Heart right ventricle (tissue), 16 donors: Measurements from ENCODE around the gene FGF1. TPM values are rescaled to one million over a fixed set of nuclear protein-coding genes. Genes with fewer than 3 reads are reported as not detected.

Experiments used
- ATAC-seq, 8 donors: fragments of 200-7000 bp; cut with Tn5 transposase; one replicate each; pipeline ENCODE4 v1.9.1; 2020; ENCODE audit warnings: mild to moderate bottlenecking in 8 of 8, moderate library complexity in 8 of 8, moderate number of reproducible peaks in 1 of 8
- DNase-seq, 2 donors: peaks; one replicate each; pipeline ENCODE4 v3.0.0-alpha.2; 2020
- H3K27ac ChIP-seq, 10 donors: fragments of 200-600 bp; sonication (generic) in 2 of 10; one replicate each; pipeline versions ENCODE4 v1.5.0 to v1.8.0; 2020 to 2022; ENCODE audit warnings: mild to moderate bottlenecking in 3 of 10
- H3K27me3 ChIP-seq, 7 donors: fragments of 200-600 bp; one replicate each; pipeline ENCODE4 v1.8.0; 2021 to 2022; ENCODE audit warnings: mild to moderate bottlenecking in 2 of 7
- H3K36me3 ChIP-seq, 9 donors: fragments of 200-600 bp; sonication (generic) in 1 of 9; one replicate each; pipeline versions ENCODE4 v1.5.0 to v1.8.0; 2020 to 2022; ENCODE audit warnings: mild to moderate bottlenecking in 2 of 9
- H3K4me1 ChIP-seq, 9 donors: fragments of 200-600 bp; sonication (generic) in 1 of 9; one replicate each; pipeline versions ENCODE4 v1.5.0 to v1.8.0; 2020 to 2022; ENCODE audit warnings: mild to moderate bottlenecking in 4 of 9
- H3K4me3 ChIP-seq, 10 donors: fragments of 200-600 bp; sonication (generic) in 2 of 10; one replicate each; pipeline versions ENCODE4 v1.5.0 to v1.8.0; 2020 to 2022; ENCODE audit warnings: mild to moderate bottlenecking in 7 of 10, moderate library complexity in 2 of 10
- H3K9me3 ChIP-seq, 11 donors: fragments of 200-600 bp in 10 of 11; sonication (generic) in 2 of 11; one replicate each; pipeline versions ENCODE4 v1.5.0 to v1.8.0; 2013 to 2022; ENCODE audit warnings: mild to moderate bottlenecking in 2 of 11, control low read depth in 1 of 11, moderate library complexity in 1 of 11
- WGBS, 2 donors: extraction: QIAGEN DNeasy Blood & Tissue Kit; methylation state at CpG; one replicate each; pipeline ENCODE4 v1.1.7; 2013; ENCODE audit warnings: inconsistent platforms in 1 of 2; 5-methylcytosine and 5-hydroxymethylcytosine counted together
- intact Hi-C, 10 donors: fragments of 100-400 bp; cut with DNase I; formaldehyde crosslinking; loops; one replicate each; pipeline versions ENCODE4 v1.11.1 to v1.14.2; 2022
- polyA plus RNA-seq, 2 donors: library from polyadenylated mRNA; stranded (reverse); fragments of 200-250 nt; gene quantifications; one replicate each; pipeline ENCODE4 v1.2.3, GENCODE V29; 2013
- total RNA-seq, 10 donors: library from RNA; stranded (reverse); fragmentation: NEBNext Ultra II Directional in 3 of 10; extraction: Animal tissue kit (Norgen Biotek cat#: 25700) in 3 of 10; gene quantifications; one replicate each; pipeline versions ENCODE4 v1.2.1 to v1.2.4, GENCODE V29; 2021 to 2023
- TF ChIP-seq, protein P1 (sequence below), 9 donors: fragments of 200-600 bp; sonication (generic) in 2 of 9; IDR thresholded peaks; one replicate each; pipeline versions ENCODE4 v1.5.0 to v1.8.0; 2021 to 2022; ENCODE audit warnings: antibody characterized with exemption in 9 of 9, mild to moderate bottlenecking in 5 of 9, moderate library complexity in 1 of 9
- donor health status: Arrhythmogenic right ventricular cardiomyopathy.
- donor health status: ischemic (EF 13 %, LVEDD 7.1; RV severe dilation, severe dysfunction).
- donor health status: healthy with polysubstance abuse.
- donor health status: DM: no; HTN: yes; CAD: no.
- donor health status: DM: no; HTN: no; CAD: no.
- donor health status: ischemic (EF 25% LVEDD 6.9; RV normal size, moderate dysfunction).
- donor health status: ischemic (EF 25% LVEDD 5.7; RV mildly dilated, moderate dysfunction).
- donor health status: healthy.
- donor health status: DM: yes; HTN: yes; CAD: no.
- donor health status: Ischemic cardiomyopathy.
- donor health status: ischemic (EF 35%, LVEDD 5.7; RV mildly dilated, moderate dysfunction).
- donor health status: nonischemic (EF 11% LVEDD 7.7; RV severe dilation, severe dysfunction).
- donor health status: DM: yes; HTN: yes; CAD: no.
- donor health status: PGD.
- donor health status: ischemic (EF 29% LVEDD 5.4; RV normal size, mild dysfunction).
- donor health status: nonischemic (EF 23%, LVEDD 6.1; RV moderate dilation, normal function).

The FGF1 gene
- total and polyA plus RNA-seq, 12 donors: 5.1 to 110 (median 53.7) TPM

DNA sequence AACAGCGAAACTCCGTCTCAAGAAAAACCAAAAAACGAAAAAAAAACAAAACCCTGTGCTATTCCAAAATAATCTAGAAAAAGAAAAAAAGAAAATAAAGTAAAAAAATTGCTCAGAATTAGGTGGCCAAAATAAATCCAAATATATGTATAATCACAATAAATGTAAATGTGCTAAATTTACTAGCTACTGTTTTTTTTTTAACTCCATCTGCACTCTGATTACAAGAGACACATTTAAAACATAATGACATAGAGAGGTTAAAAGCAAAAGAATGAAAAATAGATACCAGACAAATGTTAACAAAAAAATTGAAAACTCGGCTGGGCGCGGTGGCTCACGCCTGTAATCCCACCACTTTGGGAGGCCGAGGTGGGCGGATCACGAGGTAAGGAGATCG lies 66.1 kb downstream of the FGF1 start:
- Histone ChIP-seq H3K27me3 (no peaks in the 10 kb centered on the region), H3K27ac (no peak overlapping the region), H3K4me3 (no peak overlapping the region), H3K4me1 (peaks cover 0 to 23% (median 6%) of the 10 kb centered on the region in 9 donors), H3K9me3 (peaks cover 0 to 8% (median 0%) of the 10 kb centered on the region in 11 donors), H3K36me3 (no peaks in the 10 kb centered on the region)
- ATAC-seq (no peak), DNase-seq (no peak)
- TF ChIP-seq, protein P1, sequence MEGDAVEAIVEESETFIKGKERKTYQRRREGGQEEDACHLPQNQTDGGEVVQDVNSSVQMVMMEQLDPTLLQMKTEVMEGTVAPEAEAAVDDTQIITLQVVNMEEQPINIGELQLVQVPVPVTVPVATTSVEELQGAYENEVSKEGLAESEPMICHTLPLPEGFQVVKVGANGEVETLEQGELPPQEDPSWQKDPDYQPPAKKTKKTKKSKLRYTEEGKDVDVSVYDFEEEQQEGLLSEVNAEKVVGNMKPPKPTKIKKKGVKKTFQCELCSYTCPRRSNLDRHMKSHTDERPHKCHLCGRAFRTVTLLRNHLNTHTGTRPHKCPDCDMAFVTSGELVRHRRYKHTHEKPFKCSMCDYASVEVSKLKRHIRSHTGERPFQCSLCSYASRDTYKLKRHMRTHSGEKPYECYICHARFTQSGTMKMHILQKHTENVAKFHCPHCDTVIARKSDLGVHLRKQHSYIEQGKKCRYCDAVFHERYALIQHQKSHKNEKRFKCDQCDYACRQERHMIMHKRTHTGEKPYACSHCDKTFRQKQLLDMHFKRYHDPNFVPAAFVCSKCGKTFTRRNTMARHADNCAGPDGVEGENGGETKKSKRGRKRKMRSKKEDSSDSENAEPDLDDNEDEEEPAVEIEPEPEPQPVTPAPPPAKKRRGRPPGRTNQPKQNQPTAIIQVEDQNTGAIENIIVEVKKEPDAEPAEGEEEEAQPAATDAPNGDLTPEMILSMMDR (IDR thresholded peaks at IDR 0.05): no peak
- intact Hi-C loops: loop anchor here in 1 of 10 donors (5.0 kb wide), 1 partner anchor 32 kb away; no protein-coding TSS in a partner anchor
- 90 to 93% methylated on average over 11 of the region's 11 CpGs for WGBS, 2 donors

DNA sequence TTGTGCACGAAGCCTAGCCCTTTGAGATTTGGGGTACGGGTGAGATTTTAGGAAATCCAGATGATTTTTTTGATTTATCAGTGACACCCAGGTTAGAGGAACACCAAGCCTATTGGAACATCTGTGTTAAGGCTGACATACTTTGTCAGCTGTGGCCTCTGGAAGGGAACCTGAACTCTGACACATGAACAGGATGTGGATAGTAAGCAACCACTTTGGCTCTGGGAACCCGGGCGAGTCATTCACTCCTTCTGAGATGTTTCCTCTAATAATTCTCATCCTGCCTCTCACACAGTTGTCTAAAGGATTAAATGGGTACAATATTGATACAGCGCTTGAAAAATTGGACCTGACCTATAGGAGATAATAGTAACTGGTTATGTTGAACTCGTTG lies 67.8 kb downstream of the FGF1 start:
- ATAC-seq (peak in 7 of 8 donors; percentile 27 to 71 (median 62)), DNase-seq (peak in 1 of 2 donors; percentile 41)
- TF ChIP-seq, protein P1 (IDR thresholded peaks at IDR 0.05): no peak
- H3K4me1 ChIP-seq: peaks cover 0 to 28% (median 4%) of the 10 kb centered on the region in 9 donors
- no peak overlapping the region for H3K4me3 ChIP-seq
- H3K36me3 ChIP-seq: no peaks in the 10 kb centered on the region
- peak overlapping the region in 5 of 10 donors; percentile 6 to 57 (median 40) for H3K27ac ChIP-seq
- H3K27me3 ChIP-seq: no peaks in the 10 kb centered on the region
- intact Hi-C loops: loop anchor here in 1 of 10 donors (5.0 kb wide), 1 partner anchor 34 kb away; no protein-coding TSS in a partner anchor
- 63 to 73% methylated on average over 6 of the region's 6 CpGs for WGBS, 2 donors
- peaks cover 0 to 8% (median 0%) of the 10 kb centered on the region in 11 donors for H3K9me3 ChIP-seq

GRCh38 chr5:142617416-142618129 lies 68.3 kb downstream of the FGF1 start:
- intact Hi-C loops: loop anchor here in 1 of 10 donors (5.0 kb wide), 1 partner anchor 35 kb away; no protein-coding TSS in a partner anchor

GRCh38 chr5:142615948-142616347 lies 69.9 kb downstream of the FGF1 start:
- ATAC-seq (no peak), DNase-seq (no peak)
- Histone ChIP-seq H3K36me3 (peaks cover 0 to 5% (median 0%) of the 10 kb centered on the region in 9 donors), H3K27ac (no peak overlapping the region), H3K27me3 (no peaks in the 10 kb centered on the region), H3K9me3 (peaks cover 0 to 8% (median 0%) of the 10 kb centered on the region in 11 donors), H3K4me1 (peaks cover 0 to 42% (median 4%) of the 10 kb centered on the region in 9 donors), H3K4me3 (no peak overlapping the region)
- WGBS, 2 donors: 95% methylated on average over 2 of the region's 2 CpGs
- TF ChIP-seq, protein P1 (IDR thresholded peaks at IDR 0.05): no peak
- intact Hi-C loops: loop anchor here in 1 of 10 donors (5.0 kb wide), 1 partner anchor 36 kb away; no protein-coding TSS in a partner anchor

More at GRCh38 chr5:142617416-142618129, 68.3 kb downstream of the FGF1 start:
- peak overlapping the region in 4 of 10 donors; percentile 16 to 57 (median 46) for H3K27ac ChIP-seq
- H3K9me3 ChIP-seq: peaks cover 0 to 8% (median 0%) of the 10 kb centered on the region in 11 donors
- no peak for DNase-seq
- H3K4me3 ChIP-seq: no peak overlapping the region
- 86 to 88% methylated on average over 5 of the region's 5 CpGs for WGBS, 2 donors
- ATAC-seq: peak in 2 of 8 donors; percentile 19 to 23
- H3K4me1 ChIP-seq: peaks cover 0 to 32% (median 4%) of the 10 kb centered on the region in 9 donors
- TF ChIP-seq, protein P1 (IDR thresholded peaks at IDR 0.05): no peak
- H3K27me3 ChIP-seq: no peaks in the 10 kb centered on the region
- peaks cover 0 to 2% (median 0%) of the 10 kb centered on the region in 9 donors for H3K36me3 ChIP-seq
